Hematopoietic multipotent progenitor cell treated with erythropoietin and hydrocortisone succinate and interleukin-3 and kit ligand, for 17 days (in vitro differentiated cells): Measurements from ENCODE around the gene MAPK11.
A peak's percentile ranks its signal among the peaks of the same experiment; 100 is the strongest.

ENCODE experiments used
- DNase-seq: peaks from one replicate; pipeline ENCODE4 v3.0.0-alpha.2; 2015; ENCODE audit warnings: low spot score

The MAPK11 gene

GRCh38 chr22:50307890-50308596 is 37.9 kb upstream of the MAPK11 start:
- no peak for DNase-seq

GRCh38 chr22:50306753-50307749 is 36.9 kb upstream of the MAPK11 start, which contains the start of gene PLXNB2:
Gene PLXNB2, minus strand, starts transcription at chr22:50307646. Its CDS starts 17,062 bp downstream, at chr22:50290584.
- peak; percentile 54 for DNase-seq

- DNase-seq, result peak; percentile 76
Measured at GRCh38 chr22:50305923-50306566, 35.9 kb upstream of the MAPK11 start.

GRCh38 chr22:50305393-50305922 is 35.3 kb upstream of the MAPK11 start:
- no peak for DNase-seq

- DNase-seq, result peak; percentile 12
Measured at GRCh38 chr22:50304528-50305392, 34.6 kb upstream of the MAPK11 start.

GRCh38 chr22:50303848-50304527 is 33.8 kb upstream of the MAPK11 start:
- peak; percentile 14 for DNase-seq

GRCh38 chr22:50303515-50303847 is 33.3 kb upstream of the MAPK11 start:
- no peak for DNase-seq

GRCh38 chr22:50302564-50302963 is 32.4 kb upstream of the MAPK11 start:
- no peak for DNase-seq

- DNase-seq, result peak; percentile 11
Measured at GRCh38 chr22:50302041-50302541, 31.9 kb upstream of the MAPK11 start.

- no peak for DNase-seq
Measured at GRCh38 chr22:50301581-50301991, 31.4 kb upstream of the MAPK11 start.

GRCh38 chr22:50300620-50301257 is 30.6 kb upstream of the MAPK11 start:
- DNase-seq, result no peak

- DNase-seq, result no peak
Measured at GRCh38 chr22:50299785-50300619, 29.8 kb upstream of the MAPK11 start.

GRCh38 chr22:50298937-50299784 is 29.0 kb upstream of the MAPK11 start:
- DNase-seq, result no peak

GRCh38 chr22:50298266-50298637 is 28.1 kb upstream of the MAPK11 start:
- DNase-seq, result no peak

- no peak for DNase-seq
Measured at GRCh38 chr22:50297510-50298265, 27.5 kb upstream of the MAPK11 start.

- DNase-seq, result no peak
Measured at GRCh38 chr22:50296658-50297490, 26.7 kb upstream of the MAPK11 start.

- DNase-seq, result no peak
Measured at GRCh38 chr22:50294319-50294656, 24.1 kb upstream of the MAPK11 start.
